ENCODE data around the gene SLC16A8.

The SLC16A8 gene

DNA sequence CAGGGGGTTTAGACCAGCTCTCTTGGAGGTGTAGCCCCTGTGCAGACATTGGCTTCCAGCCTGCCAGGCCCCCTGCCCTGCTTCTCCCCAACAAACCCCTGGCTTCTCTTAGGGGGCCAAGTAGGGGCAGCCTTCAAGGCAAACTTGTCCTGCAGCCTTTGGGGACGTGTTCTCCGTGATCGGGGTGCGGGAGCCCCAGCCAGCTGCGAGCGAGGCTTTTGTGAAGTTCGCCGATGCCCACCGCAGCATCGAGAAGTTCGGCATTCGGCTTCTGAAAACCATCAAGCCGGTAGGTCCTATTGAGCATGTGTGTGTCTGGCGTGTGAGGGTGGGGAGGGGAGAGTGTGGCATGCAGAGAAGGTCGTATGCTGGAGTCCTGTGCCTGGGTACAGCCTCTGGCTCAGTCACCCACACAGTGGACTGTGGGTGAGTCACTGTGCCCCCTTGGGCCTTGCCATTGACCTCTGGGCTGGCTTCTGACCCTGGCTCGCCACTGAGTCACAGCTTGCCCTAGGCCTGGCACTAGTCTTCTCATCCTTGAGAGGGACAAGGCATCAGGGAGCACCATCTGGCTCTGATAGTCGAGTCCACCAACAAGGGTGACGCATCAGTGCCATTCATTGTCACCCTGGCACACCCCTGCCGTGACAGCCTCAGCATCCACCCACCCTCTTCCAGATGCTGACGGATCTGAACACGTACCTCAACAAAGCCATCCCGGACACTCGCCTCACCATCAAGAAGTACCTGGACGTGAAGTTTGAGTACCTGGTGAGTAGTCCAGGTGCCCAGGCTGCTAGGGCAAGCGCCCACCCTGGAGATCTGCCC is 11.4 kb downstream of the SLC16A8 start:
- H3K27me3 ChIP-seq (ENCODE audit: insufficient read depth, poor library complexity, severe bottlenecking), result no peaks in the 10 kb centered on the region
- no peak overlapping the region for H3K4me3 ChIP-seq (replicated peaks; ENCODE audit: insufficient read depth, low read length)
- no peak for DNase-seq (ENCODE audit: low read depth in 1 of 2, low spot score in 1 of 2)
- TF ChIP-seq SPI1 (IDR thresholded peaks at IDR 0.05; ENCODE audit: borderline replicate concordance, low read depth), result no peak
- TF ChIP-seq, protein P1, sequence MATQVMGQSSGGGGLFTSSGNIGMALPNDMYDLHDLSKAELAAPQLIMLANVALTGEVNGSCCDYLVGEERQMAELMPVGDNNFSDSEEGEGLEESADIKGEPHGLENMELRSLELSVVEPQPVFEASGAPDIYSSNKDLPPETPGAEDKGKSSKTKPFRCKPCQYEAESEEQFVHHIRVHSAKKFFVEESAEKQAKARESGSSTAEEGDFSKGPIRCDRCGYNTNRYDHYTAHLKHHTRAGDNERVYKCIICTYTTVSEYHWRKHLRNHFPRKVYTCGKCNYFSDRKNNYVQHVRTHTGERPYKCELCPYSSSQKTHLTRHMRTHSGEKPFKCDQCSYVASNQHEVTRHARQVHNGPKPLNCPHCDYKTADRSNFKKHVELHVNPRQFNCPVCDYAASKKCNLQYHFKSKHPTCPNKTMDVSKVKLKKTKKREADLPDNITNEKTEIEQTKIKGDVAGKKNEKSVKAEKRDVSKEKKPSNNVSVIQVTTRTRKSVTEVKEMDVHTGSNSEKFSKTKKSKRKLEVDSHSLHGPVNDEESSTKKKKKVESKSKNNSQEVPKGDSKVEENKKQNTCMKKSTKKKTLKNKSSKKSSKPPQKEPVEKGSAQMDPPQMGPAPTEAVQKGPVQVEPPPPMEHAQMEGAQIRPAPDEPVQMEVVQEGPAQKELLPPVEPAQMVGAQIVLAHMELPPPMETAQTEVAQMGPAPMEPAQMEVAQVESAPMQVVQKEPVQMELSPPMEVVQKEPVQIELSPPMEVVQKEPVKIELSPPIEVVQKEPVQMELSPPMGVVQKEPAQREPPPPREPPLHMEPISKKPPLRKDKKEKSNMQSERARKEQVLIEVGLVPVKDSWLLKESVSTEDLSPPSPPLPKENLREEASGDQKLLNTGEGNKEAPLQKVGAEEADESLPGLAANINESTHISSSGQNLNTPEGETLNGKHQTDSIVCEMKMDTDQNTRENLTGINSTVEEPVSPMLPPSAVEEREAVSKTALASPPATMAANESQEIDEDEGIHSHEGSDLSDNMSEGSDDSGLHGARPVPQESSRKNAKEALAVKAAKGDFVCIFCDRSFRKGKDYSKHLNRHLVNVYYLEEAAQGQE (IDR thresholded peaks at IDR 0.05; ENCODE audit: insufficient replicate concordance, low read depth), result no peak
- TF ChIP-seq, protein P2, sequence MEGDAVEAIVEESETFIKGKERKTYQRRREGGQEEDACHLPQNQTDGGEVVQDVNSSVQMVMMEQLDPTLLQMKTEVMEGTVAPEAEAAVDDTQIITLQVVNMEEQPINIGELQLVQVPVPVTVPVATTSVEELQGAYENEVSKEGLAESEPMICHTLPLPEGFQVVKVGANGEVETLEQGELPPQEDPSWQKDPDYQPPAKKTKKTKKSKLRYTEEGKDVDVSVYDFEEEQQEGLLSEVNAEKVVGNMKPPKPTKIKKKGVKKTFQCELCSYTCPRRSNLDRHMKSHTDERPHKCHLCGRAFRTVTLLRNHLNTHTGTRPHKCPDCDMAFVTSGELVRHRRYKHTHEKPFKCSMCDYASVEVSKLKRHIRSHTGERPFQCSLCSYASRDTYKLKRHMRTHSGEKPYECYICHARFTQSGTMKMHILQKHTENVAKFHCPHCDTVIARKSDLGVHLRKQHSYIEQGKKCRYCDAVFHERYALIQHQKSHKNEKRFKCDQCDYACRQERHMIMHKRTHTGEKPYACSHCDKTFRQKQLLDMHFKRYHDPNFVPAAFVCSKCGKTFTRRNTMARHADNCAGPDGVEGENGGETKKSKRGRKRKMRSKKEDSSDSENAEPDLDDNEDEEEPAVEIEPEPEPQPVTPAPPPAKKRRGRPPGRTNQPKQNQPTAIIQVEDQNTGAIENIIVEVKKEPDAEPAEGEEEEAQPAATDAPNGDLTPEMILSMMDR (IDR thresholded peaks at IDR 0.05; ENCODE audit: insufficient read depth, low read length), result no peak
- TF ChIP-seq GABPA (IDR thresholded peaks at IDR 0.05; ENCODE audit: low read depth), result no peak
- TF ChIP-seq POLR2AphosphoS5 (IDR thresholded peaks at IDR 0.05; ENCODE audit: low read depth), result no peak
- no peak overlapping the region for H3K27ac ChIP-seq (replicated peaks)

DNA sequence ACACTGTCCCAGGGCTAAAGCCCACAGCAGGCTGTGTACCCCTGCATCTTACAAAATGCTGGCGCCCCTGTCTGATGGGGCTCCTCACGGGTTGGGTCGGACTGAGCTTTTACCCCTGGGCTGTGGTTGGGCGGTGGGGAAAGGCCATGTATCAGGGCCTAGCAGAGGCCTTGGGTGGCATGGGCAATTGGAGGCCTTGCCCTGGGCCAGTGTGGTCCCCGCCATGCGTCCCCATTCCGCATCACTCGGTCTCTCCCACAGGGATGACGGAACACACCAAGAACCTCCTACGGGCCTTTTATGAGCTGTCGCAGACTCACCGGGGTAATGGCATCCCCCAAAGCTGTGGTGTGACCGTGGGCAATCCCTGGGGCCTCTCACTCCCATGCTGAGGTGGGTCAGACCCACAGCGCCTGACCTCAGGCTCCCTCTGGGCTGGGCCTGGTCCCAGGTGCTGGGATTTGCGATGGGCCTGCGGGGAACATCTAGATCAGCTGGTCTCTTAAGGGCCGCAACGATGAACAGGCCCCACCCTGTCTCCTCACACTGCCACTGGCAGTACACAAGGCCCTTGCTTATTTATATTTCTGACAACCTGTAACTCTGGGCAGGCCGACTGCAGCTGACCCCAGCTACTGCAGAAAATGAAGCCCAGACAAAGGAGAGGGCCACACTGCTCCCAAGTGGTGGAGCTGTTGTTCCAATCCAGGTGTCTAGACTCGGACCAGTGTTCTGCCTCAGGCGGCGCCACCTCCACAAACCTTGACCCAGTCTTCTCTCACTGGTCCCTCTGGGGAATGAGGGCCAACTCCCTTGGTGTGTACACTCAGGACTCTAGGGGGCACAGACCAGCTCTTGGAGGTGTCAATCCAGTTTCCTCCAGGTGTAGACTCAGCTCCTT is 12.3 kb downstream of the SLC16A8 start:
- no peak overlapping the region for H3K27ac ChIP-seq (replicated peaks)
- H3K27me3 ChIP-seq (ENCODE audit: insufficient read depth, poor library complexity, severe bottlenecking), result no peaks in the 10 kb centered on the region
- DNase-seq (ENCODE audit: low read depth in 1 of 2, low spot score in 1 of 2), result no peak
- no peak for TF ChIP-seq GABPA (IDR thresholded peaks at IDR 0.05; ENCODE audit: low read depth)
- TF ChIP-seq POLR2AphosphoS5 (IDR thresholded peaks at IDR 0.05; ENCODE audit: low read depth), result no peak
- TF ChIP-seq, protein P1 (IDR thresholded peaks at IDR 0.05; ENCODE audit: insufficient replicate concordance, low read depth), result no peak
- TF ChIP-seq SPI1 (IDR thresholded peaks at IDR 0.05; ENCODE audit: borderline replicate concordance, low read depth), result no peak
- TF ChIP-seq, protein P2 (IDR thresholded peaks at IDR 0.05; ENCODE audit: insufficient read depth, low read length), result no peak
- H3K4me3 ChIP-seq (replicated peaks; ENCODE audit: insufficient read depth, low read length), result no peak overlapping the region

DNA sequence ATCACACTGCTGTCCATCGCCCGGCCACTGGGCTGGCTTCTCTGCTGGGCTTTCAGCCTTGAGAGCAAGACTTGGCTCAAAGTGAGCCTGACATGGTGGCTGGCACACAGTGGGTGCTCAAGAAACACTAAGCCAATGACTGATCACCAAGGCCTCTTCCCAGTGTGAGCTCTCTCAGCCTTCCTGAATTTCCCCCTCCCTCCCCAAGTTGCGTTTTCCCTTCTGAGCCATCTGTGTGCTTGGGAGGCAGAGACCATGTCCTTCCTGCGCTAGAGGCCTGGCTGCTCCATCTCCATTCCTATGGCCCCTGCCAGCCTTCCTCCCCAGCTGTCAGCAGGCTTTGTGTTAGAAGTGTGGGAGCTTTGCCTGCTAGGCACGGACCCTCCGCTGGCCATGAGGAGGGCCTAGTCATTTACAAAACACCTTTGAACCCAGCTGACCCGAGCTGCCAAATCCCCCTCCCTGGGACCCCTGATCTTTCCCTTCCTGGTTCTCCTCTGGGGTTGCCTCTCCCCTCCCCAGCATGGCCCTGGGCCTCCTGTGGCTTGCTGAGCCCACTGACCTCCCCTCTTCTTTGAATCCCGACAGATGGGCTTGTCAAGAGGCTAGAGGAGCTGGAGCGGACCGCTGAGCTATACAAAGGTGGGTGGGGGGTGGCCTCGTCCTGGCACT is 13.6 kb downstream of the SLC16A8 start:
- TF ChIP-seq, protein P1 (IDR thresholded peaks at IDR 0.05; ENCODE audit: insufficient replicate concordance, low read depth), result no peak
- no peak for TF ChIP-seq POLR2AphosphoS5 (IDR thresholded peaks at IDR 0.05; ENCODE audit: low read depth)
- TF ChIP-seq SPI1 (IDR thresholded peaks at IDR 0.05; ENCODE audit: borderline replicate concordance, low read depth), result no peak
- TF ChIP-seq GABPA (IDR thresholded peaks at IDR 0.05; ENCODE audit: low read depth), result no peak
- TF ChIP-seq, protein P2 (IDR thresholded peaks at IDR 0.05; ENCODE audit: insufficient read depth, low read length), result no peak
- Histone ChIP-seq H3K27me3 (ENCODE audit: insufficient read depth, poor library complexity, severe bottlenecking) (no peaks in the 10 kb centered on the region), H3K27ac (replicated peaks) (no peak overlapping the region), H3K4me3 (replicated peaks; ENCODE audit: insufficient read depth, low read length) (no peak overlapping the region)
- no peak for DNase-seq (ENCODE audit: low read depth in 1 of 2, low spot score in 1 of 2)
